Astrocyte (in vitro differentiated cells and primary cell): Measurements from ENCODE around the gene RAPGEF5. TPM values are rescaled to one million over a fixed set of nuclear protein-coding genes. Genes with fewer than 3 reads are reported as not detected.

Experiments
- DNase-seq: peaks from one replicate; pipeline ENCODE4 v3.0.0-alpha.2; 2010; ENCODE audit warnings: low read depth
- FAIRE-seq: peaks from 2 replicates; lab custom pipeline; 2011; peaks lifted over from hg19 to GRCh38; lab: Jason Lieb, UNC
- H2AFZ ChIP-seq: 2 replicates; pipeline ENCODE4 v1.6.0; 2012; ENCODE audit warnings: low read depth, low read length, inconsistent platforms
- H3K27ac ChIP-seq: 2 replicates; pipeline ENCODE4 v1.5.1; 2011; ENCODE audit warnings: low read depth, low read length, inconsistent platforms
- H3K27me3 ChIP-seq: 2 replicates; pipeline ENCODE4 v1.6.0; 2011; ENCODE audit warnings: low read length, inconsistent platforms; ENCODE audit not compliant: insufficient read depth
- H3K36me3 ChIP-seq: 2 replicates; pipeline ENCODE4 v1.5.1; 2011; ENCODE audit warnings: low read length, inconsistent platforms; ENCODE audit not compliant: insufficient read depth
- H3K4me1 ChIP-seq: 2 replicates; pipeline ENCODE4 v1.5.1; 2011; ENCODE audit warnings: low read length, inconsistent platforms; ENCODE audit not compliant: insufficient read depth
- H3K4me2 ChIP-seq: 2 replicates; pipeline ENCODE4 v1.6.0; 2012; ENCODE audit warnings: low read length, inconsistent platforms
- H3K4me3 ChIP-seq: 2 replicates; pipeline ENCODE4 v1.5.1; 2011; ENCODE audit warnings: low read depth, mild to moderate bottlenecking, low read length, inconsistent platforms; ENCODE audit not compliant: insufficient read depth
- H3K79me2 ChIP-seq: 2 replicates; pipeline ENCODE4 v1.6.0; 2012; ENCODE audit warnings: mild to moderate bottlenecking, low read length, inconsistent platforms; ENCODE audit not compliant: insufficient read depth
- H3K9ac ChIP-seq: 2 replicates; pipeline ENCODE4 v1.6.0; 2012; ENCODE audit warnings: mild to moderate bottlenecking, low read length, inconsistent platforms
- H3K9me3 ChIP-seq: 2 replicates; pipeline ENCODE4 v1.5.1; 2012; ENCODE audit warnings: low read depth, mild to moderate bottlenecking, low read length, inconsistent platforms; ENCODE audit not compliant: insufficient read depth
- H4K20me1 ChIP-seq: 2 replicates; pipeline ENCODE4 v1.6.0; 2012; ENCODE audit warnings: low read length, inconsistent platforms; ENCODE audit not compliant: insufficient read depth
- H3K27ac Mint-ChIP-seq: one replicate; pipeline ENCODE4 v1.8.0; 2021; ENCODE audit warnings: mild to moderate bottlenecking, mixed read lengths; ENCODE audit not compliant: unreplicated experiment
- H3K27me3 Mint-ChIP-seq: one replicate; pipeline ENCODE4 v1.8.0; 2021; ENCODE audit warnings: low read depth, mixed read lengths; ENCODE audit not compliant: unreplicated experiment
- H3K36me3 Mint-ChIP-seq: one replicate; pipeline ENCODE4 v1.8.0; 2021; ENCODE audit warnings: low read depth, mixed read lengths; ENCODE audit not compliant: unreplicated experiment
- H3K4me1 Mint-ChIP-seq: one replicate; pipeline ENCODE4 v1.8.0; 2021; ENCODE audit warnings: low read depth, mixed read lengths; ENCODE audit not compliant: unreplicated experiment
- H3K4me3 Mint-ChIP-seq: one replicate; pipeline ENCODE4 v1.8.0; 2021; ENCODE audit warnings: mild to moderate bottlenecking, moderate library complexity, mixed read lengths; ENCODE audit not compliant: unreplicated experiment
- H3K9me3 Mint-ChIP-seq: one replicate; pipeline ENCODE4 v1.8.0; 2021; ENCODE audit warnings: mild to moderate bottlenecking, mixed read lengths; ENCODE audit not compliant: unreplicated experiment
- EZH2 ChIP-seq: IDR thresholded peaks from 2 replicates; pipeline ENCODE4 v1.6.1; 2012; ENCODE audit warnings: mild to moderate bottlenecking, low read length, inconsistent platforms; ENCODE audit not compliant: insufficient read depth
- total RNA-seq: library from RNA; stranded (reverse); gene quantifications from 2 replicates; pipeline ENCODE4 v1.2.1, GENCODE V29; 2021
- TF ChIP-seq, protein P1 (sequence below): IDR thresholded peaks from 2 replicates; pipeline ENCODE4 v1.5.1; 2011; ENCODE audit warnings: low read depth, mild to moderate bottlenecking, inconsistent platforms, low read length, moderate library complexity; ENCODE audit not compliant: insufficient read depth

RAPGEF5 gene
- total RNA-seq, 1 donor from 2014 or later: 1.0 TPM

- H3K9ac ChIP-seq: no peak overlapping the region
- no peak overlapping the region for H3K27ac Mint-ChIP-seq
- H3K4me2 ChIP-seq: no peak overlapping the region
- no peak overlapping the region for H2AFZ ChIP-seq
- peaks cover 3% of the 10 kb centered on the region for H3K9me3 Mint-ChIP-seq
- H4K20me1 ChIP-seq: no peaks in the 10 kb centered on the region
- H3K9me3 ChIP-seq: no peaks in the 10 kb centered on the region
- FAIRE-seq (no peak), DNase-seq (no peak)
- H3K27ac ChIP-seq: no peak overlapping the region
- peaks cover 8% of the 10 kb centered on the region for H3K4me1 Mint-ChIP-seq
- H3K27me3 Mint-ChIP-seq: peaks cover 2% of the 10 kb centered on the region
- H3K36me3 Mint-ChIP-seq: no peaks in the 10 kb centered on the region
- H3K4me3 Mint-ChIP-seq: no peak overlapping the region
- H3K79me2 ChIP-seq: no peaks in the 10 kb centered on the region
- H3K27me3 ChIP-seq: no peaks in the 10 kb centered on the region
- no peaks in the 10 kb centered on the region for H3K4me1 ChIP-seq
- TF ChIP-seq EZH2: no peak
- TF ChIP-seq, protein P1, sequence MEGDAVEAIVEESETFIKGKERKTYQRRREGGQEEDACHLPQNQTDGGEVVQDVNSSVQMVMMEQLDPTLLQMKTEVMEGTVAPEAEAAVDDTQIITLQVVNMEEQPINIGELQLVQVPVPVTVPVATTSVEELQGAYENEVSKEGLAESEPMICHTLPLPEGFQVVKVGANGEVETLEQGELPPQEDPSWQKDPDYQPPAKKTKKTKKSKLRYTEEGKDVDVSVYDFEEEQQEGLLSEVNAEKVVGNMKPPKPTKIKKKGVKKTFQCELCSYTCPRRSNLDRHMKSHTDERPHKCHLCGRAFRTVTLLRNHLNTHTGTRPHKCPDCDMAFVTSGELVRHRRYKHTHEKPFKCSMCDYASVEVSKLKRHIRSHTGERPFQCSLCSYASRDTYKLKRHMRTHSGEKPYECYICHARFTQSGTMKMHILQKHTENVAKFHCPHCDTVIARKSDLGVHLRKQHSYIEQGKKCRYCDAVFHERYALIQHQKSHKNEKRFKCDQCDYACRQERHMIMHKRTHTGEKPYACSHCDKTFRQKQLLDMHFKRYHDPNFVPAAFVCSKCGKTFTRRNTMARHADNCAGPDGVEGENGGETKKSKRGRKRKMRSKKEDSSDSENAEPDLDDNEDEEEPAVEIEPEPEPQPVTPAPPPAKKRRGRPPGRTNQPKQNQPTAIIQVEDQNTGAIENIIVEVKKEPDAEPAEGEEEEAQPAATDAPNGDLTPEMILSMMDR: no peak
- no peaks in the 10 kb centered on the region for H3K36me3 ChIP-seq
- H3K4me3 ChIP-seq: no peak overlapping the region
Measured at GRCh38 chr7:22317632-22318031, 39.3 kb downstream of the RAPGEF5 start.

DNA sequence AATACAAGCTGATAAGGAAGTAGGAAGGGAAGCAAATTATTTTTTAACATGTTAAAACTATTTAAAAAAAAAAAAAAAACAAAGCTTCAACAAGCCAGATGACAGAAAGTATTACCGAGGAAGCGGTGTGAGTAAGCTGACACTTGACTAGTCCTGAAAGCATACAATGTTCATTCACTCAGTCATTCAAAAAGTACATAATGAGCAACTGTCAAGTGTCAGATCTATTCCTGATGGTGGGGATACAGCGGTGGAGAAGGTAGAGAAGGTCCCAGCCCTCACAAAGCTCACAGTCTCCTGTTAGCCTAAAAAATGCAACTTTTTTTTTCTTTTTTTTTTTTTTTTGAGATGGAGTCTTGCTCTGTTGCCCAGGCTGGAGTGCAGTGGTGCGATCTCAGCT is 40.0 kb downstream of the RAPGEF5 start:
- Mint-ChIP-seq H3K27ac (no peak overlapping the region), H3K36me3 (no peaks in the 10 kb centered on the region), H3K27me3 (peaks cover 2% of the 10 kb centered on the region), H3K9me3 (peaks cover 3% of the 10 kb centered on the region), H3K4me1 (peaks cover 8% of the 10 kb centered on the region), H3K4me3 (no peak overlapping the region)
- Histone ChIP-seq H3K9me3 (no peaks in the 10 kb centered on the region), H3K4me2 (no peak overlapping the region), H3K4me1 (no peaks in the 10 kb centered on the region), H3K79me2 (no peaks in the 10 kb centered on the region), H3K36me3 (no peaks in the 10 kb centered on the region), H2AFZ (no peak overlapping the region), H3K27me3 (no peaks in the 10 kb centered on the region), H4K20me1 (no peaks in the 10 kb centered on the region), H3K27ac (no peak overlapping the region), H3K9ac (no peak overlapping the region), H3K4me3 (no peak overlapping the region)
- FAIRE-seq (no peak), DNase-seq (no peak)
- TF ChIP-seq EZH2: no peak
- TF ChIP-seq, protein P1: no peak

DNA sequence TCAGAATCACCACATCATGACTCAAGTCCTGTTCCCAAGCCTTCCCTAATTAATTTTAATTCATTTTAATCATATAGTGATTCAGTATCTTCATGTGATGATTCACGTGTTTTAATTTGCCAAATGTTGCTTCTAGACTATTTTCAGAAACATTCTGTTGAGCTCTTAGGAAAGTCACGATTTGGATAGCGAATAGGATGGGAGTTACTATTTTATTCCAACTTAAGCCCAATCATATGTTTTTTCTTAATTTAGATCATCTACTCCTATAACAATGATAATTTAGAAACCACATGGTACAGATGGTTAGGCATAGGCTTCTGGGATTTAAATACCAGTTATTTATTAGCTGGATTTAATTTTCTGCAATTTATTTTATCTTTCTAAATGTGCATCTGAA is 49.1 kb downstream of the RAPGEF5 start:
- no peak for DNase-seq
- Histone ChIP-seq H3K9ac (no peak overlapping the region), H3K79me2 (no peaks in the 10 kb centered on the region), H2AFZ (no peak overlapping the region), H3K4me2 (no peak overlapping the region), H3K9me3 (no peaks in the 10 kb centered on the region), H3K4me3 (no peak overlapping the region), H3K27me3 (no peaks in the 10 kb centered on the region), H3K4me1 (no peaks in the 10 kb centered on the region), H3K27ac (no peak overlapping the region), H4K20me1 (no peaks in the 10 kb centered on the region), H3K36me3 (no peaks in the 10 kb centered on the region)
- no peak for FAIRE-seq
- H3K9me3 Mint-ChIP-seq: peaks cover 3% of the 10 kb centered on the region
- no peaks in the 10 kb centered on the region for H3K36me3 Mint-ChIP-seq
- H3K27ac Mint-ChIP-seq: no peak overlapping the region
- no peaks in the 10 kb centered on the region for H3K4me1 Mint-ChIP-seq
- TF ChIP-seq, protein P1: no peak
- TF ChIP-seq EZH2: no peak
- no peaks in the 10 kb centered on the region for H3K27me3 Mint-ChIP-seq
- no peak overlapping the region for H3K4me3 Mint-ChIP-seq
